ENCODE results near the gene SYCP2L.
A peak's percentile ranks its signal among the peaks of the same experiment; 100 is the strongest.
"Not testable (repeated sequence)": the region's sequence is repeated elsewhere in the genome, so short reads cannot be mapped to it uniquely, and the experiment has no call there.

The SYCP2L gene

DNA sequence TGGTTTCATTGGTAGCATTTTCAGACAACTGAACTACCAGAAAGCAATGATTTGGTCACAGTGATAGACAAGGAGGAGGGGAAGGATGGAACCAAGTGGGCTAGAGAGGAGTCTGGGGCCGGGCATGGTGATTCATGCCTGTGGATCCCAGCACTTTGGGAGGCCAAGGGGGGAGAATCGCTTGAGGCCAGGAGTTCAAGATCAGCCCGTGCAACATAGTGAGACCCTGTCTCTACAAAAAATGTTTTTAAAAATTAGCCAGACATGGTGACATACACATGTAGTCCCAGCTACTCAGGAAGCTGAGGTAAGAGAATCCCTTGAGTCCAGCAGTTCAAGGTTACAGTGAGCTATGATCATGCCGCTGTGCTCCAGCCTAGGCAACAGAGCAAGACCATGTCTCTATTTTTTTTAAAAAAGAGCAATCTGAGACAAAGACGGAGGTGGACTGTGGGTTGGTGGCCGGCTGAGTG is 70.6 kb downstream of the SYCP2L start:
- no peak for DNase-seq (ENCODE audit: low spot score)

DNA sequence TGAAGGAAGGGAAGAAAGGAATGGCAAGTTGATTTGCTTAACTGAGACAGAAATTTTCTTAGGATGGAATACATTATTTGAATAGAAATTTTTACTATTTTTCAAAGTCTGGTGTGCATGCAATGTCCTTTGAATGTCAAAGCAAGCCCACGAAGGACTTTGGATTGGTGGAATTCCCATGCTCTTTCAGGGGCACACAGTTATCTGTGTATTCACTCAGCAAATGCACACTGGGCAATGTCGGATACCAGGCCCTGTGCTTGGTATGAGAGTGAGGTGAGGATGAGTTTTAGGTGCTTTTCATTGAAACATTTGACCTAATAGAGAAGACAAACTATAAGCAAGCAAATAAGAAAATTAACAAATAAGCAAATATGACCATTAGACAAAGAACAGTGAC is 73.3 kb downstream of the SYCP2L start:
- no peak for DNase-seq (ENCODE audit: low spot score)

DNA sequence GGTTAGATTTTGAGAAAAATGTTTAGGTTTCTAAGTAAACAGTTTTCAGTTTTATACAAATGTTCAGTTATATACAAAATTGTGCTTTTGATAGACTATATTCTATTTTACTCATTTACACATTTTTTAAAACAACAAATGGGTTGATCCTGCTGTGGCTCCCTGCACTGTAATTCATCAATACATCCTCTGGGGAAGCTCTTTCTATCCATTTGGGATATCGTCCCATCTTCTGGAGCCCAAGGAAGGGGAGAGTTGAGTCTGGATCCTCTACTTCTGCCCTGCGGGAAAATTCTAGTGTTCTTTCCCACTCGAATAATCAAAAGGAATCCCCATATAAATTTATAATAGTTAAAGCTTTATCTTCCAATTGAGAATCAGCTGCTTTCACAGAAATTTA is 75.0 kb downstream of the SYCP2L start:
- DNase-seq (ENCODE audit: low spot score), result no peak

DNA sequence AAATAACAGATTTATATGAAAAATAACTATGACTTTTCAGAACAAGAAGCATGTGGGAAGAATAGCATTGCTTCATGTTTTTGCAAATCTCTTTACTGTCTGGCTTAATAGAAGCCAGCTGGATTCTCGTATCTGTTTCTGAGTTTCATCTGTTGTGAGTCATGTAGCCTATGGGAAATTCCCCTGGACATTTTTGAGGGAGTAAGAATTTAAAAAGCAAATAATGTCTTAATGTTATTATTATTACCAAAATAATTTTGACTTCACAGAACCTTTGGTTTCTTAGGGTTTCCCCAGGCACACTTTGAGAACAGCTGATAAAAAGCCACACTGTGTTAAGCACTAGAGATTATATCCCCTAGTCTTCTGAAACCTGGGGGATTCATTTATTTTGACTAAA is 75.8 kb downstream of the SYCP2L start:
- DNase-seq (ENCODE audit: low spot score), result peak; percentile 33

DNA sequence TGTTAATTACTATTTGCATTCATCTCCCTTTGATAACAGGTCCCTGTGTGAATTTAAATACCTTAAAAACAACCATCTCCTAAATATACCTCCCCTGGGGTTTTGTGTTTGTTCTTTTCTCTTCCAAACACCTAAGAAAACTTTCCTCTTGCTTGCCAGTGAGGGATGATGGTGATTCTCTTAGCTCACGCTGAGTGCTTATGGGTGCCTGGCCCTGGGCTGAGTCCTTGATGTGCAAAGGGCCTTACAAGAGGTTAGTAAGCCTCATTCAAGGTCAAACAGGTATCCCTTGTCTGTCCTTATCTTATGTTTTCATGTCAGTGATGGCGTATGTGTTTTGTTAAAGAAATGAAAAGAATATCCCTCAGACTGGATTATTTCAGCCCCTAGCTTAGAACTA is 76.3 kb downstream of the SYCP2L start:
- no peak for DNase-seq (ENCODE audit: low spot score)

DNA sequence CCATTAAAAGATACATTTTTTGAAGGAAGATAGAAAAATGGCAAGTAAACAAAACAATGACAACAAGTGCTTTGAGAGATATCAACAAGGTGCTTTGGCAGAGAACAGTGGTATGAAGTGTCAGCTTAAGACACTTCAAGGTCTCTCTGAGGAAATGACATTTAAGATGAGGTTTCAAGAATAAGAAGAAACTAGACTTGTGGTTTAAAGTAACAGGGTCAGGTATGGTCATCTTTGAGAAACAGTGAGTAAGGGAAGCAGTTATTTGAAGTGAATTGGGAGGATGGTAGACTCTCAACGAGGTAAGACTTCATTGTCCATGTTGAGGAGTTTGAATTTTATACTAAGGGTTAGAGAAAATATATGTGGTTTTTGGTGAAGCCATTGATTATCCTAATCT is 77.8 kb downstream of the SYCP2L start:
- no peak for DNase-seq (ENCODE audit: low spot score)

DNA sequence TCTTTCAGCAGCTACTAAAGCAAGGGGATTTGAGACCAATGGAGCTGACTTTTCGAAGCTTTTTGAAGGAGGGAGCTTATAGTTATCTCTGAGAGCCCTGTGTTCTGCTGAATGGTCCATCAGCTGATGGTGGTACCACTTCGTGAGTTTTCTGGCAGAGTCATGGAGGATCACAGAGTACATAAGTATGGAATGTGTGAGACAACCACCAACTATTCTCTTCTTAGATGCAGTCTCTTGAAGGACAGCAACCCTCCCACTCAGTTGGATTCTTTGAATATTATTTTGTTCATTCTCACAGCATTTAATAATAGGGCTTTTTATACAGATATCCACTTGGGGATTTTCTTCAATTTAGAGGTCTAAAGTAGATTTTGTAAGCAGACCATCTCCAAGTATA is 81.9 kb downstream of the SYCP2L start:
- no peak for DNase-seq (ENCODE audit: low spot score)

DNA sequence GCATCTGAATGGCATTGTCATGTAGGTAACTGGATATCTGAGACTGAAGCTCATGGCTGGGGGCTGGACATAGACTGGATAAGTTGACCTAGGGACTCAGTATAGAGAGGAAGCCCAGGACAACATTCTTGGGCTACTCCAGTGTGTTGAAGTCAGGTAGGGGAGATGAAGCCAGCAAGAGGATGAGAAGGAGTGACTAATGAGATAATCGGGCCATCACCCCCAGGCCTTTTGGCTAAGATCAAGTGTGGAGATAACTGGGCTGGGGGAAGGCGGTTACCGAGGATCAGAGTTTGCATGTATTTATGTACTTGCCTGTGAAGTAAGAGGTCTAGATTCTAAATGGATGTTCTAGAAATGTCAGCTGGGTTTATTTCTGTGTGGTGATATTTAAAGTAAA is 83.9 kb downstream of the SYCP2L start:
- DNase-seq (ENCODE audit: low spot score), result no peak

DNA sequence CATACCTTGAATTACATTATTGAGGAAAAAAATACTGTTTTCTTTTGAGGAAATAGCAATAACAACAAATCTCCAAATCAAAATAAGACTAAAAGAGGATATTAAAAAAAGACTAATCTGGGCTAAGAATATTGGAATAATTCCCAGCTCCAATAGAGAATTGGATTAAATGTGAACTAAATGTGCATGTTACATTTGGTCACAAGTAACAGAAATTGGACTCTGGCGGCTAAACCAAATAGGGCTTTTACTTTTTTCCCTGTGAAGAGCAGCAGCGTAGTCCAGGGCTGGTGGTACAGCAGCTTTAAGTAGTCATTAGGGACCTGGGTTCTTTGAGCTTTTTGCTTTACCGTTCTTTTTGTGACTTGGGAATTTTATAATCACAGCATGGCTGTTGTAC is 85.3 kb downstream of the SYCP2L start:
- DNase-seq (ENCODE audit: low spot score), result no peak

DNA sequence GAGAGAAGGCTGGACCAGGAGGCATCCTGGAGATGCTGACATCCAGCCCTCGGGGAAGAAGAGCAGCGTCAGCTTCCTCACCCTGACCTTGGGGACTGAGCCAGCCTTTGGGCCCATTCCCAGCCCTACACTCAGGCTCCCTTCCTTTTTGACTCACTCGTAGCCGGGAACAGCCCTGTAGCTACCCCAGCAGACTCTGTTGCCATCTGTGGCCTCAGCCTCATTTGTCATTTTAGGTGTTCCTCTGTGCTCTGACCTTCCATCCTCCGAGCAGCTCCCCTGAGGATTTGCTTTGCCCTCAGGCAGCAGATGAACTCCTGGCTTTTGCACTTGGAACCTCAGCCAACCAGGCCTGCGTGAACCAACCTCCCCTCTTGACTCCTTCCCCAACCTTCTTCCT is 89.7 kb downstream of the SYCP2L start:
- no peak for DNase-seq (ENCODE audit: low spot score)

DNA sequence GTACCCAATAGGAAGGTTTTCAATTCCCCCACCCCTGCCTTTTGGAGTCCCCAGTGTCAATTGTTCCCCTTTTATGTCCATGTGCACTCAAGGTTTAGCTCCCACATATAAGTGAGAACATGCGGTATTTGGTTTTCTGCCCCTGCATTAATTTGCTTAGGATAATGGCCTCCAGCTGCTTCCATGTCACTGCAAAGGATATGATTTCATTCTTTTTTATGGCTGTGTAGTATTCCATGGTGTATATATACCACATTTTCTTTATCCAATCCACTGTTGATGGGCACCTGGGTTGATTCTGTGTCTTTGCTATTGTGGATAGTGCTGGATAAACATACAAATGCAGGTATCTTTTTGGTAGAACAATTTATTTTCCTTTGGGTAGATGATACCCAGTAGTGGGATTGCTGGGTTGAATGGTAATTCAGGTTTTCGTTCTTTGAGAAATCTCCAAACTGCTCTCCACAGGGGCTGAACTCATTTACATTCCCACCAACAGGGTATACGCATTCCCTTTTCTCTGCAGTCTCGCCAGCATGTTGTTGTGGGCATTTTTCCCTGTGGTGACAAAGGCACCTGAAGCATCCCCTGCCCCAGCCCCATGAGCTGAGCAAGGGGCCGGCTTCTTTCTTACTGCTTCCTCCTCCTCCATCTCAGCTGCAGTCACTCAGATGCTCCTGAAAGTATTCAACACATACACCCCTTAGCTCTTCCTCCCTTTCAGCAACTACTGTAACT is 90.5 kb downstream of the SYCP2L start:
- DNase-seq (ENCODE audit: low spot score), result no peak

DNA sequence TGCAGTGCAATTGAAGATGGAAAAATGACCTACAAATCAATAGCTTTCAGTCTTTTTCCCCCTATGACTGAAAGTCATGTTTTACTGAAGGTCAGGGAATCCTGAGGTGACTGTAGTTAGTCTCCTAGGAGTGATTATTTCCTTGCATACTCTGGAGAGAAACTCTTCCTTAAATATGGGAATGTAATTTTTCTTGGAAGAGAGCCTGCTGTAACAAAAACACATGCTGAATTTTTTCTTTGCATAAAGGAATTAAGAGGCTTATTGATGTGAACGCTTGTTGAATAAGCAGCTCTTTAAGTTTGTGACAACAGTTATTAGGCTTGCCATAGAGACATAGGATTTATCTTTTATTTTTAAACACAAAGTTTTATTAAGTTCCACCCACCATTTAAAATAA is 92.8 kb downstream of the SYCP2L start:
- DNase-seq (ENCODE audit: low spot score), result no peak

DNA sequence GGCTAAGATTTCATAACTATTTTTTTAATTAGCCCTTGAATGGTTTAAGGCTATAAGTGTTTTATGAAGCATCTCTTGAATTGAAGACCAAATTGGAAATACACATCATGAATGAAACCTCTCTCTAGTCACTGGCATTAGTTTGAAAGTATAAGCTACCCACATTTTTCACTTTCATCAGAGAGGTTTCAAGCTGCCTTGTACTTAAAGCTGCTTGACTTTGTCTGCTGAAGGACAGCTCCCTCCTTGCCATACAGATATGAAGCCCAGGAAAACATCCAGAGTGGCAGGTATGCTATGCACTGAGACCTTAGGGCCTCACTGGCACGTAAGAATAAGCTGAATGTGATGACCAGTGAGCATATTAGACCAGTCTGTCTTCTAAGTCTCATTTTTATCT is 94.6 kb downstream of the SYCP2L start:
- no peak for DNase-seq (ENCODE audit: low spot score)

DNA sequence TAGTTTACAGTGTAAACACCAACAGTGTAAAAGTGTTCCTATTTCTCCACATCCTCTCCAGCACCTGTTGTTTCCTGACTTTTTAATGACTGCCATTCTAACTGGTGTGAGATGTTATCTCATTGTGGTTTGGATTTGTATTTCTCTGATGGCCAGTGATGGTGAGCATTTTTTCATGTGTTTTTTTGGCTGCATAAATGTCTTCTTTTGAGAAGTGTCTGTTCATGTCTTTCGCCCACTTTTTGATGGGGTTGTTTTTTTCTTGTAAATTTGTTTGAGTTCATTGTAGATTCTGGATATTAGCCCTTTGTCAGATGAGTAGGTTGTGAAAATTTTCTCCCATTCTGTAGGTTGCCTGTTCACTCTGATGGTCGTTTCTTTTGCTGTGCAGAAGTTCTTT is 98.1 kb downstream of the SYCP2L start:
- not testable (repeated sequence) for DNase-seq (ENCODE audit: low spot score)

DNA sequence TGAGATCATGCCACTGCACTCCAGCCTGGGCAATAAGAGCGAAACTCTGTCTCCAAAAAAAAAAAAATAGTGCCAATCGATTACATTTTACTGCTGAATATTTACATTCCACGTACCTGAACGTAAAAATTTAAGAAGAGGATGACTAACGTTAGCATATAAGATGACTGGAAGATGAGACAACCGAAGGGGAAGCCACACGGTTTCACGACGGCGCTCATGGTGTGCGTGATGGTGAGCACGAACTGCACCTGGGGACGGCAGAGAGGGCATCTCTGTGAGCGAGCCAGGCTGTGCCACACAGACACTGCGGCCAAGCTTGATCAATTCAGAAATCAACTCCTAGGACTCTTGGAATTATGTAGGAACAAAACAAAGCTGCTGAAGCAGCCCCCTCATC is 102.7 kb downstream of the SYCP2L start:
- DNase-seq (ENCODE audit: low spot score), result no peak

DNA sequence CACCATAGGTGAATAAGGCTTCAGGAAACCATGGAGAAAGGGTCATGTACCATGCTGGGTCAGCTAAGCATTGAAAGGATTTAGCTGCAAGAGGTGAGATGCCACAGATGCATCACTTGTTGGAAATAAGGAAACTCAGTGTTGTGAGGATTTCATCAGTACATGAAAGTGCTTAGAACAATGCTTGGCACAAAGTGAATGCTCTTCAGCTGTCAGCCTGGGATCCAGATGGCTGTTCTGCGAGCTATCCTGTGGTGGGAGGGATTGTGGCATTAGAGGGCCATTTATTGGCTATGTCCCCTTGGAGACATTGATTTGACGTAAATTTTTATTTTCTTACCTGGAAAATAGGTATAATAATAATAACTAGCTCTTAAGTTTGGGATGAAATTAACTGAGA is 104.3 kb downstream of the SYCP2L start:
- DNase-seq (ENCODE audit: low spot score), result no peak

DNA sequence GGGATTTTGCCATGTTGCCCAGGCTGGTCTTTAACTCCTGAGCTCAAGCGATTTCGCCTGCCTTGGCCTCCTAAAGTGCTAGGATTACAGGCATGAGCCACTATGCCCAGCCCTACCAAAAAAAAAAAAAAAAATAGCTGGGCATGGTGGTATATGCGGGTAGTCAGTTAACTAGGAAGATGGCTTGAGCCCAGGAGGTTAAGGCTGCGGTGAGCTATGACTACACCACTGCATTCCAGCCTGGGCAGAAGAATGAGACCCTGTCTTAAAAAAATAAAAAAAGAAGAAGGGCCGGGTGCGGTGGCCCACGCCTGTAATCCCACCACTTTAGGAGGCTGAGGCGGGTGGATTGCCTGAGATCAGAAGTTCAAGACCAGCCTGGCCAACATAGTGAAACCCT is 107.0 kb downstream of the SYCP2L start:
- DNase-seq (ENCODE audit: low spot score), result no peak

DNA sequence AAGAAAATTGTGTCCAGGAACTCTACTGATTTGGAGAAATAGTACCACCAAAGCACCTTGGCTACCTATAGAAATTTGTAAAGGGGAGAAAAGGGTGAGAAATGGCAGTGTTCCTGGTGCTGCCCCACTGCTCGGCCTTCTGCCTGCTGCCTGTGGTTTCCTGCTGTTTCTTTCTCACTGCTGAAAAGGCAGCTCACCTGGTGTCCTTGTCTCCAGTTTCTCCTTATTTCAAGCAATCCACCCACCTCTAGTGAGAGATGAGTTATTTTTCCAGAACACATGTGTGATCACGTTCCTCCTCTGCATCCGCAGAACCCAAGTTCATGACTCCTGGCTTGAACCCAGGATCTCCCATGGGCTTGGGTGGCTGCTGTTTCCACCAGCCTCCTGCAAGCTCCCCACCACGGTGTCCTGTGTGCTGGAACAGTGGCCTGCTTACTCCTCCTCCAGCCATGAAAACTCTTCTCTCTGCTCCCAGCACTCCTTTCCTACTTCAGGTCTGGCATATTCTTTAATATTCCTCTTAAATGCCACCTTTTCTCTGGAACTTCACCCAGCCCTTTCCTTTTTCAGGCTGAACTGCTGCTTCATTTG is 108.4 kb downstream of the SYCP2L start:
- DNase-seq (ENCODE audit: low spot score), result no peak

DNA sequence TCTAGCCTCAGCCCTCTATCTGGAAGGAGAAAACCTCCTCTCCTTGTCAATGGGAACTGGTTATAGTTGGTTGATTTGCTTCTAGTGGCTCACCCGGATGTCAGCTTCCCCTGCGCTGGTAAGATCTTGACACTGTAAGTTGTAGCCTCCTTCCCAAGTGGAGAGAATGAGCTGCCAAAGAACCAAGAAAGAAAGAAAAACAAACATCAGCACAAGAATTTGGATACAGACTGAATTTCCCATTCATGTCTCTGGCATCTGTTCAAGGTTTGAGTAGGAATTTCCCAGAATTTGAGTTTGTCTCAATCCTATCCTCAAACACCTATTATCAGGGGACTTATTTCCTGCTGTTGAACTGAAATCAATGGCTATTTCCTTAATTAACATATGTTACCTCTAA is 113.1 kb downstream of the SYCP2L start:
- no peak for DNase-seq (ENCODE audit: low spot score)

DNA sequence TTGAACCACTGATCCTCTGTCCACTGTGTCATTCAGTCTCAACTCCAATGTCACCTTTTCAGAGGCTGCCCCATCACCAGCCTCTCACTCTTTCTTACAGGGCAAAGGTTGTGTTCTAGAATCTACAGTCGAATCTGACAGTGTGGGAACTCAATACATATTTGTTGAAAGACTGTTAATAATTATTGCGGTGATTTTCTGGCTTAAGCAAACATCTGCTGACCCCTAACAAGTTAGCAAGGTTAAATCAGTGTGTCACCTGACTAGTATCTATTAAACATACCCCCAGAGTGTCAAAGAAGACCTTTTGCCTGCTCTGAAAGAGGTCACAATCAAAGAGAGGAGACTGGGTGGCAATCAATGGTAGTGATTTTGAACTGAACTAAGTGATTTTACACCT is 115.3 kb downstream of the SYCP2L start:
- no peak for DNase-seq (ENCODE audit: low spot score)

DNA sequence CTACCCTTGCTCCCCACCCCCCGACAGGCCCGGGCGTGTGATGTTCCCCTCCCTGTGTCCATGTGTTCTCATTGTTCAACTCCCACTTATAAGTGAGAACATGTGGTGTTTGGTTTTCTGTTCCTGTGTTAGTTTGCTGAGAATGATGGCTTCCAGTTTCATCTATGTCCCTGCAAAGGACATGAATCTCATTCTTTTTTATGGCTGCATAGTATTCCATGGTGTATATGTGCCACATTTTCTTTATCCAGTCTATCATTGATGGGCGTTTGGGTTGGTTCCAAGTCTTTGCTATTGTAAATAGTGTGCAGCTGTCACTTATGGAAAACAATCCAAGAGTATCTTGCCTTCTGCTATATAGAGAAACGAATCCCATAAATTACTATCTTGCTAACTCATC is 116.4 kb downstream of the SYCP2L start:
- not testable (repeated sequence) for DNase-seq (ENCODE audit: low spot score)

DNA sequence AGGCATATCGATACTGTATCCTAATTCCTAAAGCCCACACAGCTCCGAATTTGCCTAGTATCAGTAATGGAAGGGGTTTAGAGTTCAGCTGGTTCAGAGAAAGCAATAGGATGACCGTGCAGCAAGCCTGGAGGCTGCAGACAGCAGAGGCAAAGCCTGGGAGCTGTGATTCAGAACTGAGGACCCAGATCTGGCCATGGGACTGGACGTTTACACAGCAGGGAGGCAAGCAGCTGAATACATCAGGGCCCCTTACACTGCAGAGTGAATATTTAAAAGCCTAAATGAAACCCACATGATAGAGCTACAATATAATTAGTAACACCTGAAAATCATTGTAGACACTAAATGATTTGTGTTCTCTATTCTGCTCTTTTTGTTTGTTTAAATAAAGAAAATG is 119.2 kb downstream of the SYCP2L start:
- no peak for DNase-seq (ENCODE audit: low spot score)

DNA sequence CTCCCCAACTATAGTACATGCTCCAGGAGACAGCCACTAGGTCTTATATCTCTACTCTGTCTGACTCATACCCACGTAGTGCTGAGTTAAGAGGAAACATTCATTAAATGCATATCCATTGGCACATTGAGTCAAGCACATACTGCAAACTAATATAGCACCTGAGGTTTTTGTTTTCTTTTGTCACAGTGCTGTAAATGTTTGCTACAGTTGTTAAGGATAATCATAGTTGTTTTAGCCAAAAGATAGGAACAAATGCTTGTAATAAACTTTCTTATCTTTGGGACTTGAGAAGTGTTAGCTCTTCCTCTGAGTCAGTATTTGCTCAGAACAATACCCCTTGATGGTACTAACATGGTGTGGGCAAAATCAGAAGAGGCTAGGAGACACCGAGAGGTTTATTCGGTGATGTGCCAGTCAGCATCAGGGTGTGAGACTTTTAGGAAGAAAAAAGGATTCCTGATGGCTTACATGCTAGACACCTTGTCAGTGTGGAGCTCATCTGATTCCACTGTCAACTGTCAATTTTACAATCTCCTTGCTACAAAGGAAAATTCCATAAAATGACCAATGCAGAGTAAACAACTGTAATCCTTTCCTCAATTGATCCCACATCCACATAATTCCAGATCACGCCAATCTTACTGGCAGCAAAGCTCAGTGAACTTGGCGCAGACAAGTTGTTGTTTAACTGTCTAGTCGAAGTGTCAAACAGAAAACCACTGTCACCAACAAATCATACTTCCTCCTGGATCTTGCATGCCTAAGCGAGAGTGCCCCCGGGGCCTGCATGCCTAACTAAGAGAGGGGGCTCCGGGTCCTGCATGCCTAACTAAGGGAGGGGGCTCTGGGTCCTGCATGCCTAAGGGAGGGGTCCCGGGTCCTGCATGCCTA is 121.1 kb downstream of the SYCP2L start:
- DNase-seq (ENCODE audit: low spot score), result peak; percentile 69

All from kidney tubule cell (primary cell).